Activated naive CD4-positive, alpha-beta T cell treated with anti-CD3 and anti-CD28 coated beads, Interleukin-2, amount 50 U/mL, for 24 hours (primary cell): ENCODE data around the gene ZBTB1.
"Not testable (repeated sequence)": the region's sequence is repeated elsewhere in the genome, so short reads cannot be mapped to it uniquely, and the experiment has no call there.

Experiments used
- H3K27ac Mint-ChIP-seq: one replicate; pipeline ENCODE4 v1.8.0; 2021; ENCODE audit warnings: mild to moderate bottlenecking, mixed read lengths
- H3K27me3 Mint-ChIP-seq: one replicate; pipeline ENCODE4 v1.8.0; 2021; ENCODE audit warnings: mixed read lengths
- H3K36me3 Mint-ChIP-seq: one replicate; pipeline ENCODE4 v1.8.0; 2021; ENCODE audit warnings: mixed read lengths
- H3K4me1 Mint-ChIP-seq: one replicate; pipeline ENCODE4 v1.8.0; 2021; ENCODE audit warnings: mixed read lengths
- H3K4me3 Mint-ChIP-seq: one replicate; pipeline ENCODE4 v1.8.0; 2021; ENCODE audit warnings: mild to moderate bottlenecking, mixed read lengths
- H3K9me3 Mint-ChIP-seq: one replicate; pipeline ENCODE4 v1.8.0; 2021; ENCODE audit warnings: mixed read lengths

The ZBTB1 gene

DNA sequence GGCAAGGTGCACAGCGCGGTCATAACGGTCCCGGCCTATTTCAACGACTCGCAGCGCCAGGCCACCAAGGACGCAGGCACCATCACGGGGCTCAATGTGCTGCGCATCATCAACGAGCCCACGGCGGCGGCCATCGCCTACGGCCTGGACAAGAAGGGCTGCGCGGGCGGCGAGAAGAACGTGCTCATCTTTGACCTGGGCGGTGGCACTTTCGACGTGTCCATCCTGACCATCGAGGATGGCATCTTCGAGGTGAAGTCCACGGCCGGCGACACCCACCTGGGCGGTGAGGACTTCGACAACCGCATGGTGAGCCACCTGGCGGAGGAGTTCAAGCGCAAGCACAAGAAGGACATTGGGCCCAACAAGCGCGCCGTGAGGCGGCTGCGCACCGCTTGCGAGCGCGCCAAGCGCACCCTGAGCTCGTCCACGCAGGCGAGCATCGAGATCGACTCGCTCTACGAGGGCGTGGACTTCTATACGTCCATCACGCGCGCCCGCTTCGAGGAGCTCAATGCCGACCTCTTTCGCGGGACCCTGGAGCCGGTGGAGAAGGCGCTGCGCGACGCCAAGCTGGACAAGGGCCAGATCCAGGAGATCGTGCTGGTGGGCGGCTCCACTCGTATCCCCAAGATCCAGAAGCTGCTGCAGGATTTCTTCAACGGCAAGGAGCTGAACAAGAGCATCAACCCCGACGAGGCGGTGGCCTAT lies 36.8 kb downstream of the ZBTB1 start:
- Mint-ChIP-seq H3K4me1 (peaks cover 30% of the 10 kb centered on the region), H3K36me3 (no peaks in the 10 kb centered on the region), H3K4me3 (peak overlapping the region; percentile 73), H3K9me3 (no peaks in the 10 kb centered on the region), H3K27ac (peak overlapping the region; percentile 92), H3K27me3 (peaks cover 1% of the 10 kb centered on the region)

- Mint-ChIP-seq H3K9me3 (no peaks in the 10 kb centered on the region), H3K27me3 (peaks cover 1% of the 10 kb centered on the region), H3K36me3 (no peaks in the 10 kb centered on the region), H3K4me1 (peaks cover 30% of the 10 kb centered on the region), H3K4me3 (peak overlapping the region; percentile 73), H3K27ac (peak overlapping the region; percentile 48)
Measured at GRCh38 chr14:64541972-64542835, 37.6 kb downstream of the ZBTB1 start.

- peak overlapping the region; percentile 48 for H3K27ac Mint-ChIP-seq
- peak overlapping the region; percentile 73 for H3K4me3 Mint-ChIP-seq
- no peaks in the 10 kb centered on the region for H3K36me3 Mint-ChIP-seq
- no peaks in the 10 kb centered on the region for H3K9me3 Mint-ChIP-seq
- H3K4me1 Mint-ChIP-seq = peaks cover 30% of the 10 kb centered on the region
- H3K27me3 Mint-ChIP-seq = peaks cover 1% of the 10 kb centered on the region
Measured at GRCh38 chr14:64542836-64543201, 38.2 kb downstream of the ZBTB1 start.

GRCh38 chr14:64544607-64545312 lies 40.2 kb downstream of the ZBTB1 start:
- Mint-ChIP-seq H3K27ac (no peak overlapping the region), H3K4me1 (peaks cover 31% of the 10 kb centered on the region), H3K27me3 (peaks cover 1% of the 10 kb centered on the region)

GRCh38 chr14:64549016-64549415 lies 44.4 kb downstream of the ZBTB1 start:
- H3K27me3 Mint-ChIP-seq = no peaks in the 10 kb centered on the region
- H3K36me3 Mint-ChIP-seq = no peaks in the 10 kb centered on the region
- H3K4me1 Mint-ChIP-seq = peaks cover 14% of the 10 kb centered on the region
- peak overlapping the region; percentile 27 for H3K4me3 Mint-ChIP-seq
- no peaks in the 10 kb centered on the region for H3K9me3 Mint-ChIP-seq
- no peak overlapping the region for H3K27ac Mint-ChIP-seq

More at GRCh38 chr14:64544607-64545312, 40.2 kb downstream of the ZBTB1 start:
- no peak overlapping the region for H3K4me3 Mint-ChIP-seq
- H3K9me3 Mint-ChIP-seq = no peaks in the 10 kb centered on the region
- H3K36me3 Mint-ChIP-seq = no peaks in the 10 kb centered on the region

GRCh38 chr14:64549791-64550620 lies 45.4 kb downstream of the ZBTB1 start, which contains the start of gene PPP1R36:
TSS of gene PPP1R36 (plus strand) at chr14:64549961. CDS start at chr14:64549998, 37 bp downstream.
- peak within 1 kb of the TSS; percentile 35 for H3K27ac Mint-ChIP-seq
- H3K36me3 Mint-ChIP-seq = no peaks in the 10 kb centered on the region
- H3K9me3 Mint-ChIP-seq = no peaks in the 10 kb centered on the region
- peak within 1 kb of the TSS; percentile 70 for H3K4me3 Mint-ChIP-seq
- H3K4me1 Mint-ChIP-seq = peaks cover 14% of the 10 kb centered on the region
- H3K27me3 Mint-ChIP-seq = no peaks in the 10 kb centered on the region

DNA sequence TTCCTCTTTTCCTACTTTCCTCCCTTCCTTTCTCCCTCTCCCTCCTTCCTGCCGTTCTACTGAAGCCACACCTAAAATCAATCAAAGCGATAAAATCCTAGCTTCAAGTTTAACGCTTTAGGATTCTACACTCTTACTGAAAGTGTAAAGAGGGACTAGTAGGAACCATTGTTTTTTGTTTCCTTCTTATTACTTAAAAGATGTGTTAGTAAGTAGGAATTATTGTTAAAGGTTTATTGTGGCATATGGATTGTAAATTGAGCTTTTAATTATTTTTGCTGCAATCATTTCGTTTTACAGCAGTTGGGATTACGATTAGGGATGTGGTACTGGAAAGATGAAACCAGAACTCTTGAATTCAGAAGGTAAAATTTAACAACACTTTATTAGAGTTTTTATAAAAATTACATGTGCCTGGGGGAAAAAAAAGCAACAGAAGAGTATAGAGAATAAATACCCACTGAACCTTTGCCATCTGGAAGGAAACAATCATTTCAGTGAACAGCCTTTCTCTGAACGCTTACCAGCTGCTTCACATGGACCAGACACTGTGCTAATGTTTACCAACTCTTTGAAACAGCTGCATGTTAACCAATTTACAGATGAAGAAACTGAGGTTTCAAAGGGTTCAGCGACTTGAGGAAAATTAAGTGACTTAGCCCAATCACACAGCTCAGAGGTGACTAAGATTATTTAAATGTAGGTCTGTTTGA lies 46.2 kb downstream of the ZBTB1 start:
- H3K27ac Mint-ChIP-seq = no peak overlapping the region
- H3K36me3 Mint-ChIP-seq = no peaks in the 10 kb centered on the region
- H3K9me3 Mint-ChIP-seq = no peaks in the 10 kb centered on the region
- H3K27me3 Mint-ChIP-seq = no peaks in the 10 kb centered on the region
- peaks cover 14% of the 10 kb centered on the region for H3K4me1 Mint-ChIP-seq
- H3K4me3 Mint-ChIP-seq = peak overlapping the region; percentile 70

GRCh38 chr14:64554556-64554955 lies 50.0 kb downstream of the ZBTB1 start:
- Mint-ChIP-seq H3K27me3 (no peaks in the 10 kb centered on the region), H3K27ac (no peak overlapping the region), H3K4me1 (peaks cover 7% of the 10 kb centered on the region), H3K36me3 (no peaks in the 10 kb centered on the region), H3K4me3 (no peak overlapping the region), H3K9me3 (no peaks in the 10 kb centered on the region)

- no peaks in the 10 kb centered on the region for H3K36me3 Mint-ChIP-seq
- no peaks in the 10 kb centered on the region for H3K27me3 Mint-ChIP-seq
- no peak overlapping the region for H3K4me3 Mint-ChIP-seq
- no peaks in the 10 kb centered on the region for H3K9me3 Mint-ChIP-seq
- peaks cover 12% of the 10 kb centered on the region for H3K4me1 Mint-ChIP-seq
- no peak overlapping the region for H3K27ac Mint-ChIP-seq
Measured at GRCh38 chr14:64556526-64556925, 52.0 kb downstream of the ZBTB1 start.

DNA sequence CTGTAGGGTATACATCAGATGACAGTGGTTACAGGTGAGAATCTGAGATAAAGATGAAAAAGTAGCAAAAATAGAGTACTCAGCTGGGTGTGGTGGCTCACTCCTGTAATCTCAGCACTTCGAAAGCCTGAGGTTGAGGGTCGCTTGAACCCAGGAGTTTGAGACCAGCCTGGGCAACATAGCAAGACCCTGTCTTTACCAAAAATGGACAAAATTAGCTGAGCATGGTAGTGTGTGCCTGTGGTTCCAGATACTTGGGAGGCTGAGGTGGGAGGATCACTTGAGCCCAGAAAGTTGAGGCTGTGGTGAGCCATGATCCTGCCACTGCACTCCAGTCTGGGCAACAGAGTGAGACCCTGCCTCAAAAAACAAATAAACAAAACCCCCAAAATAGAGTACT lies 53.6 kb downstream of the ZBTB1 start:
- H3K27me3 Mint-ChIP-seq, H3K9me3 Mint-ChIP-seq, H3K36me3 Mint-ChIP-seq, H3K27ac Mint-ChIP-seq, H3K4me3 Mint-ChIP-seq: not testable (repeated sequence)
- peaks cover 15% of the 10 kb centered on the region for H3K4me1 Mint-ChIP-seq

DNA sequence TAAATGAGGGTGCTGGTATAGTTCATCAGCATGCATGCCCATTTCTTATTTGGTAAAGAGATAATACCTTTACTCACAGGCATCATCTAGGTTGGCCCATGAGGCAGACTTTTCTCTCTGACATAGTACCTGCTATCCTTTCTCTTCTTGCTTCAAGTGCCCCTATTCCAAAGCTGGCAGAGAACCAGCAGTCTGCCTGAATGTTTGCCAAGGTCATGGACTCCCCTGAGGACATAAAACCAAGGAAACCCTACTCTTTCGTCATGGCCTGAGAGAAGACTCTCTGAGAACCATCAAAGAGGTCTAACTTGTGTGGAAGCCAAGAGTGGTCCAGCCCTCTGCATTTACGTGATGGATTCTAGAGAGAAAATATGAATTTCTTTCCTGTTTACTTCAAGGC lies 57.1 kb downstream of the ZBTB1 start:
- peaks cover 15% of the 10 kb centered on the region for H3K4me1 Mint-ChIP-seq
- no peak overlapping the region for H3K4me3 Mint-ChIP-seq
- H3K27ac Mint-ChIP-seq = no peak overlapping the region
- peaks cover 1% of the 10 kb centered on the region for H3K27me3 Mint-ChIP-seq
- H3K36me3 Mint-ChIP-seq = no peaks in the 10 kb centered on the region
- H3K9me3 Mint-ChIP-seq = no peaks in the 10 kb centered on the region

DNA sequence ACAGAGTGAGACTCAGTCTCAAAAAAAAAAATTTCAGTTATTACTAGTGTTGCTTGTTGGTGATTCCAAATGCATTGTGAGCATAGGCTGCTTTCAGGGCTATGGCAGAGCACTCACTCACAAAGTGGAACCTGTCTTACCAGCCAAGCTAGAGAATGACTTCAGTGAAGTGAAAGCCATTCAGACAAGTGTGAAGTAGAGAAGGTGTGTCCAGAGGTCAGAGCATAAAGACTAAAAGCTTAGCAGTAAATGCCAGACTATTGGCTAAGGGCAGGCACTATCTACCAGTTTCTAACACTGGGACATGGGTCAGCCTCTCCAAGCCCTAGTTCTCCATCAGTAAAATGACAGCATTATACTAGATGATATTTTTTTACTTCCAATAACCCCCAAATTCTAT lies 57.9 kb downstream of the ZBTB1 start:
- Mint-ChIP-seq H3K4me3 (no peak overlapping the region), H3K9me3 (no peaks in the 10 kb centered on the region), H3K36me3 (no peaks in the 10 kb centered on the region), H3K27me3 (peaks cover 2% of the 10 kb centered on the region), H3K4me1 (peaks cover 15% of the 10 kb centered on the region), H3K27ac (no peak overlapping the region)

DNA sequence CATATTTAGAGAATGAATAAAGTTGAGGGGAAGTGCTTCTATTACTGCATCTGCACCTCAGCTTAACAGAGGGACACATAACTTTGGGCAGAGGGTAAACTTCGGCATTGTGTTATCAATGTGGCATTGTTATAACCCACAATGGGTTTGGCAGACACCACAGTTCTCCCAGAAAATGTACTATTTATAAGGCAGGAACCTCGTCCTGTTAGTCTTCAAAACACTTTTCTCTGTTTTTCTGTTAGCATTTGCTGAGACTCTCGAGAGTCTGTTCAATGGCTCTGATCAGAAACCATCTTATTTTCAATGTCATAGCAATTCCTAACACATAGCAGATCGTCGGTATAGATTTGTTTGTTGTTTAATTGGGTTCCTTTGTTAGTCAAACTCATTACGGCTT lies 59.1 kb downstream of the ZBTB1 start:
- Mint-ChIP-seq H3K4me1 (peaks cover 15% of the 10 kb centered on the region), H3K27me3 (peaks cover 2% of the 10 kb centered on the region), H3K4me3 (no peak overlapping the region), H3K36me3 (no peaks in the 10 kb centered on the region), H3K27ac (no peak overlapping the region), H3K9me3 (no peaks in the 10 kb centered on the region)

DNA sequence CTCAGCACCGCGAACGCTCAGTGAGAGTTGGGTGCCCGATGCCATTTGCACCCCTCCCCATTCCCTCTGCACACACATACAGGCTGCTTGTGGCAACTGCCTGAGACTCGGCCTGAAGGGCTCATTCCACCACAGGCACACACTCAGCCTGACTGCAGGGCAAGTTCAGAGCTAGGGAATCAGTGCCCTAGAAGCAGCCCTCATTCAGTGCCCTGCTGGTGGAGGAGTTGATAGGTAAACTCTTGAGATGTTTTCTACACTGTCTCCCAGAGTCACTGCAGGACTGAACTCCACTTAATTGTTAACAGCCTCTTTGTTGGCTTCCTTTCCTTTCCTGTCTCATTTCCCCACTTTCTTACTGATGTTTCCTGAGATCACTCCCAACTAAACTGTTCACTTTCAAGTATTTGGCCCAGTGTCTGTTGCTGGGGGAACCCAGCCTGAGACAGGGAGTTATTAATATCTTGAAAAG lies 62.1 kb downstream of the ZBTB1 start:
- Mint-ChIP-seq H3K27ac (no peak overlapping the region), H3K4me3 (no peak overlapping the region), H3K27me3 (peaks cover 2% of the 10 kb centered on the region), H3K36me3 (no peaks in the 10 kb centered on the region), H3K9me3 (no peaks in the 10 kb centered on the region), H3K4me1 (peaks cover 2% of the 10 kb centered on the region)
